ENCODE measurements around the gene MUC21. TPM values are rescaled to one million over a fixed set of nuclear protein-coding genes. Genes with fewer than 3 reads are reported as not detected.

The MUC21 gene
- total RNA-seq, 2 experiments from 2014 or later: not detected

DNA sequence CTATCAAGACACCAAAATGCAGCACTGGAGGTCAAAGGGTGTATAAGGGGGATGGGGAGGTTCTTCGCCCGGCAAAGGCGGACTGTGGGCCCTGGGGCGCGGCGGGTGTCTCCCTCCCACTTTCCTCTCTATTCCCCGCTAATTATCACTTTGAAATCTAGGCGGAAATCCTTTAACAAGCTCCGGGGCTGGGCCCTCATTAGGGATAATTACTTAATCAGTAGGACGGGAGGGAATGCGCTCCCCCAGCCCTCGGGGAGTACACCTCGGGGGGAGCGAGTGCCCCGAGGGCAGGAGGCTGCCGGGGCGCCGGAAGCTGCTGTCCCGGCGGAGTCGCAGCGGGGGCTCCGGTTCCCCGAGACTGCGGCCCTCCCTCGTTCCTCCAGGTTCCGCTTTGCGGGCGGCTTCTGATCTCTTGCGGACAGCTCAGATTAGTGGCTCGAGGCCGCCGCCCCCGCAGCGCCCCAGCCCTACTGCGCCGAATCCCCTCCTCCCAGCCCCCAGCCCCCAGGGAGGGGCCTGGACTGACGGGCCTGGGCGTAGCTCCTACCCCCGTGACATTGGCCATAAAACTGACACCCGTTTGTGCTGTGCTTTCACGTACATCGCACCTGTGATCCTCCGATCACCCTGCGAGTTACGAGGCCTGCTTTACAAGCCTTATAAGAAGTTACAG, 28.0 kb upstream of the MUC21 start:
- H3K27me3 Mint-ChIP-seq: peaks cover 33% of the 10 kb centered on the region
- CTCF ChIA-PET: interaction anchor here (0.7 to 2.1 kb wide), 9 partner anchors 24 to 132 kb away, joined by 3 to 14 read pairs (median 3); partner anchors contain the start of gene VARS2
- POLR2A ChIA-PET: interaction anchor here (0.5 to 1.9 kb wide), 13 partner anchors 10 to 1912 kb away, joined by 3 to 14 read pairs (median 4); partner anchors contain the start of genes GTF2H4 and VARS2
- H3K36me3 Mint-ChIP-seq (ENCODE audit: low read depth): no peaks in the 10 kb centered on the region
- ATAC-seq (peak; percentile 90), DNase-seq (peak; percentile 88)
- H3K4me3 Mint-ChIP-seq: peak overlapping the region; percentile 76
- peaks cover 22% of the 10 kb centered on the region for H3K4me1 Mint-ChIP-seq (ENCODE audit: low read depth)
- intact Hi-C loops (cut with micrococcal nuclease): no loop called here
- peak overlapping the region; percentile 58 for H3K27ac Mint-ChIP-seq
- H3K9me3 Mint-ChIP-seq: no peaks in the 10 kb centered on the region
- no peak for TF ChIP-seq CTCF (IDR thresholded peaks at IDR 0.05)

DNA sequence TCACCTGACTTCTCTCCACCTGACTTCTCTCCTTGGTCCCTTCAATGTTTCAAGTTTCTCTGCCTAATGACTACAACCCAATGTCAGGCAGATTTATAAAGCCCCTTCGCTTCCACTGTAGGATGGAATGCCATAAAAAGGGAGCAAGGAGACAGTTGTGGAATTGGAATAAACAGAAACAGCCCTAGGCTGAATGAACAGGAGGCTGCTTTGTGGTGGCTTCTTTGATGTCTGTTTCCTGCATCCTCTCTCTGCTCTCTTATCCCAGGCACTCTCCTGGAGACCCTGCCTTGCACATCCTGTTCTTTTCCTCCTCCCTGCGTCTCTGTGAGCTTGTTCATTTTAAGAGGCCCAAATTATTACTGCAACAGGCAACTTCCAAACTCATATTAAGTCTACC, 25.8 kb upstream of the MUC21 start:
- no peak overlapping the region for H3K4me3 Mint-ChIP-seq
- no peak for ATAC-seq
- peaks cover 23% of the 10 kb centered on the region for H3K27me3 Mint-ChIP-seq
- no peaks in the 10 kb centered on the region for H3K36me3 Mint-ChIP-seq (ENCODE audit: low read depth)
- no peak for TF ChIP-seq CTCF (IDR thresholded peaks at IDR 0.05)
- H3K4me1 Mint-ChIP-seq (ENCODE audit: low read depth): peaks cover 12% of the 10 kb centered on the region
- no peak overlapping the region for H3K27ac Mint-ChIP-seq
- POLR2A ChIA-PET: no interaction called here
- CTCF ChIA-PET: no interaction called here
- no peak for DNase-seq
- no peaks in the 10 kb centered on the region for H3K9me3 Mint-ChIP-seq
- intact Hi-C loops (cut with micrococcal nuclease): no loop called here

GRCh38 chr6:30960907-30961673, 22.4 kb upstream of the MUC21 start:
- intact Hi-C loops (cut with micrococcal nuclease): no loop called here
- ATAC-seq (no peak), DNase-seq (no peak)
- Mint-ChIP-seq H3K27me3 (peaks cover 28% of the 10 kb centered on the region), H3K4me3 (no peak overlapping the region), H3K36me3 (ENCODE audit: low read depth) (no peaks in the 10 kb centered on the region), H3K9me3 (no peaks in the 10 kb centered on the region), H3K27ac (no peak overlapping the region), H3K4me1 (ENCODE audit: low read depth) (peaks cover 9% of the 10 kb centered on the region)
- no peak for TF ChIP-seq CTCF (IDR thresholded peaks at IDR 0.05)
- ChIA-PET POLR2A (interaction anchor here (0.7 kb wide), 1 partner anchor 15 kb away, joined by 3 read pairs; no protein-coding TSS in a partner anchor), CTCF (interaction anchor here (0.7 kb wide), 1 partner anchor 16 kb away, joined by 3 read pairs; no protein-coding TSS in a partner anchor)

DNA sequence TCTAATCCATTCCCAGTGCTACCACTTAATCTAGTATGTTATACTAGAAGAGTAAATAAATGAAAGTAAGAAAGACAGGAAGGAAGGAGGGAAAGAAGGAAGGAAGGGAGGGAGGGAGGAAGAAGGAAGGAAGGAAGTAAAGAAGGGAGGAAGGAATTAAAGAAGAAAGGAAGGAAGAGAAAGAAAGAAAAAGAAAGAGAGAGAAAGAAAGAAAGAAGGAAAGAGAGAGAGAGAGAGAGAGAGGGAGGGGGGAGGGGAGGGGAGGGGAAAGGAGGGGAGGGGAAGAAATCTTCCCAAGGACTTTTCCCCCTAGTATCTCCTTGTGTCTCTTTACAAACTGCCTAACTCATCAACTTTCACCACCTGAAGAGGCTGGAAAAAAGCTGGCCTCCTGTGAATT, 20.8 kb upstream of the MUC21 start:
- Mint-ChIP-seq H3K27me3 (peaks cover 27% of the 10 kb centered on the region), H3K27ac (no peak overlapping the region), H3K9me3 (no peaks in the 10 kb centered on the region), H3K4me3 (no peak overlapping the region), H3K36me3 (ENCODE audit: low read depth) (no peaks in the 10 kb centered on the region), H3K4me1 (ENCODE audit: low read depth) (peaks cover 9% of the 10 kb centered on the region)
- no peak for ATAC-seq
- POLR2A ChIA-PET: no interaction called here
- no peak for DNase-seq
- intact Hi-C loops (cut with micrococcal nuclease): no loop called here
- TF ChIP-seq CTCF (IDR thresholded peaks at IDR 0.05): no peak
- CTCF ChIA-PET: no interaction called here

GRCh38 chr6:30963641-30964040, 19.9 kb upstream of the MUC21 start:
- ChIA-PET POLR2A (no interaction called here), CTCF (no interaction called here)
- no peak for TF ChIP-seq CTCF (IDR thresholded peaks at IDR 0.05)
- ATAC-seq (no peak), DNase-seq (no peak)
- Mint-ChIP-seq H3K4me3 (no peak overlapping the region), H3K36me3 (ENCODE audit: low read depth) (no peaks in the 10 kb centered on the region), H3K27ac (no peak overlapping the region), H3K9me3 (no peaks in the 10 kb centered on the region), H3K4me1 (ENCODE audit: low read depth) (peaks cover 9% of the 10 kb centered on the region), H3K27me3 (peaks cover 21% of the 10 kb centered on the region)
- intact Hi-C loops (cut with micrococcal nuclease): no loop called here
